GM12872 (cell line): ENCODE results near the gene TUBA3D.

Experiments
- CTCF ChIP-seq: IDR thresholded peaks from 3 replicates; pipeline ENCODE4 v1.5.1; 2011; ENCODE audit warnings: low read depth, mild to moderate bottlenecking, low read length, moderate library complexity; ENCODE audit not compliant: insufficient read depth

The TUBA3D gene

DNA sequence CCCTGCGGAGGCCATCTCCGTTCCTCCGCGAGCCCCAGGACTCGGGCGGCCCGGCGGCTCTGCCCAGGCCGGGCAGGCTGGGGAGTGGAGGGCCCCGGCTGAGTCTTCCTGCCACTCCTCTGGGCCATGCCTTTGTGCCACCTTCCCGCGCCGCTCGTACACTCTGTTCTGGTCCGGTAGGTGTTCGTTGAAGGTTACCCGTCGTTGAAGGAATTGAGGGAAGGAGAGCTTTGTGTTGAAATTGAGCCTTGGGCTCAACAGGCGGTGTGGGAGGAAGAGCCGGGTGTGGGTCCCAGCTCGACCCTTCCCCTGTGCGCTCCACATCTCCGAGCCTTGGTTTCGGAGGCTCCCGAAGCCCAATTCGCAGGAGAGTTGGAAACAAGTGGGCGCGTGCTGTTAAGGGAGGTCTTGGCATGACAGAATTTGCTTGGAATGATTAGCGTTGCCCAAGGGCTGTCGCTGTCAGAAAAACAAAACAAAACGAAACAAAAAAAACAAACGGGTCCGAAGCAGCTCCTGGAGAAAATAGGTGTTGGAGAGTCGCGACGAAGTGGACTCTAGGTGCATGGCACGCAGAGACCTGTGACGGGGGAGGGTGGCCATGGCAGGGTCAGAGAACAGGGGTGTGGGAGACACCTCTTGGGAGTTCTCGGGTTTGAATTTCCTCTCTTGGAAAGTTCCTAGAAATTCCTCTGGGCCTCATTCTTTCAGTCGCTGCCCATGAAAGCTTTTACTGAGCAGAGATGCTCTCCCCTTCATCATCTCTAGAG, 17.5 kb downstream of the TUBA3D start:
- no peak for TF ChIP-seq CTCF

- TF ChIP-seq CTCF, result no peak
Measured at GRCh38 chr2:131509615-131510014, 33.7 kb downstream of the TUBA3D start.

DNA sequence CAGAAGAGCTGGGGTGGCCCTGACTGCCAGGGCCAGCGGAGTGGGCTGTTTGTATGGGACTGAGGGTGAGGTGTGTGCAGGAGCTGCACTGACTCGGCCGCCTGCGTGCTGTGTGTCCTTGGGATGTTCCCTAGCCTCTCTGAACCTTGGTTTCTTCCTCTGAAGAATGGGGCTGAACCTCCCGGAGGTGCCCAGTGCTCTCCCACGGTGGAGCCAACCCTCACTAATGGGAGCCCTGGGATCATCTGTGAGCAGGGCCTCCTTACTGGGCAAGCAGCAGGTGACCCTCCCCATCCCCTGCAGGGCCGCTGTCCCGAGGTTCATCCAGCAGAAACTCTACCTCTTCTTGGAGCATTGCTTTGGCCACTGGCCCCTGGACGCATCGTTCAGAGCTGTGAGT, 40.1 kb downstream of the TUBA3D start:
- no peak for TF ChIP-seq CTCF

- TF ChIP-seq CTCF, result peak; percentile 38; the same call in 2 of the 3 replicates
Measured at GRCh38 chr2:131516621-131517020, 40.7 kb downstream of the TUBA3D start.

GRCh38 chr2:131517106-131517831, 41.4 kb downstream of the TUBA3D start:
- no peak for TF ChIP-seq CTCF

DNA sequence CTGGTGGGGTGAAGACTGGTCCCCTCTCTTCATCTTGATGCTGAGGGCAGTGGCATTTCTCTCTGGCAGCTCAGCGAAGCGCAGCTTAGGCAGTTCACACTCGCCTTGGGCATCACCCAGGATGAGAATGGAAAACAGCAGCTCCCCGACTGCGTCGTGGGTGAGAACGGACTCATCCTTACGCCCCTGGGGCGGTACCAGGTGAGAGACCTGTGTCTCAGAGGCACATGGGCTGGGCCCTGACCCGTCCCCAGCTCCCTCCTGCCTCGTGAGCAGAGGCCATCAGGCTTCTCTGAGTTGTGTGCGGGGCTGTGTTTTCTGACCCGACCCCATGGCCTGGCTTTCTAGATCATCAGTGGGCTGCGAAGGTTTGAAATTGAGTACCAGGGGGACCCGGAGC, 43.5 kb downstream of the TUBA3D start:
- TF ChIP-seq CTCF, result no peak

DNA sequence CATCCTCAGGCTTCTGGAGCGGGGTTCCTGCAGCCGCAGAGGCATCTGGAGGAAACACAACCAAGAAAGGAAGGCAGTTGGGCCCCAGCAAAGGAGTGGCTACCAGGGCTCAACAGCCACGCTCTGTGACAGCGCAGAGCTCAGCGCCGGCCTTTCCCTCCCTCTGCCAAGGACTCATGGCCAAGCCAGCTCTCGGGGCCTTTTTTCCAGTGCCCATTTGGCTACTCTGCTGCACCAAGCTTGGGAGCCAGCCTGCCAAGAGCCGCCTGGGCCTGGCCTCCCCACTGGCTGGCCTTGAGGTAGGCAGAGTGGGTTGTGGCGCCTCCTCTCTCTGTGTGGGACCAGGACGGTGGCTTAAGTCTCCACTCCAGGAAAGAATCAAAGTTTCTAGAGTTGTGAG, 44.6 kb downstream of the TUBA3D start:
- TF ChIP-seq CTCF, result no peak
